ENCODE measurements around the gene CCDC142. TPM values are rescaled to one million over a fixed set of nuclear protein-coding genes. Genes with fewer than 3 reads are reported as not detected.
A peak's percentile ranks its signal among the peaks of the same experiment; 100 is the strongest.

The CCDC142 gene
- total and polyA plus RNA-seq, 9 of the 15 experiments (the other 6 are each of a cell fraction or from before 2014, with no cell fraction given) = 0.55 to 11.7 (median 7.2) TPM

DNA sequence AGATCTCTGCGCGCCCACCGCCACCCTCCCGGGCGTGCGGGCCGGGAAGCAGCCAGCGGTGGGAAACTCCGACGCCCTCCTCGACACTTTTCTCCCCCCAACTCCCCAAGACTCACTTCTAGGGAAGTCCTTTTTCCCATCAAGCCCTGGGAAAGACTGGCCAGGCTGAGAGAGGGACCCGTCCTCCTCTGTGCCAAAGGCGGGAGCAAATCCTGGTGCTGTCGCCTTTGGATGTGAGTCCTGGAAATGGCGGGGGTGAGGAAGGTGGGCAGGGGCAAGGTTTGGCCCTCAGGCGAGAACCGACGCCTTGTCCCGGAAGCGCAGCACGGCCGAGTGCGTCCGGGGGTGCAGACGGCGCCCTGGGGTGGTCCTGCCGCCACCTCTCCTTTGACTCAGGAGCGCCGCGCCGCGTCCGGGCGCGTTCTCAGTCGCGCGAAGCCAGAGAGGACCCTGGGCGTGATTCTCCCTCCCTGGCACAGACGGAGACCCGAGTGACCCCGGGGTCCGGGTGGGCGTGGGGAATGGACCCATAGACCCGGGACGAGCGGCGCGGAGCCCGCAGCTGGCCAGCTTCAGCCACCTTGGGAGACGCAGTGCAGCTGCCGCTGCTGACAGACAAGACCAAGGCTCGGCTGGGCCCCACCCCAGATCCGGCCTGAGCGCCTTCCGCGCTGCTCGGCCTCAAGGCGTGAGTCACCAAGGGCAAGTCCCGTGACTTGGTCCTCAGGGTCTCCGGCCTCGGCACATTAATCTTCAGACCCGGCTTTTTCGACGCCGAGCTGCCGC is 20.1 kb upstream of the CCDC142 start (continued):
- TF ChIP-seq RBM39 (optimal IDR thresholded peaks at IDR 0.05; ENCODE audit: low read depth, low read length) = no peak
- TF ChIP-seq BRCA1 (IDR thresholded peaks at IDR 0.05) = no peak
- TF ChIP-seq BRCA1 (CRISPR knock-in tag; IDR thresholded peaks at IDR 0.05) = no peak
- TF ChIP-seq, protein P1, sequence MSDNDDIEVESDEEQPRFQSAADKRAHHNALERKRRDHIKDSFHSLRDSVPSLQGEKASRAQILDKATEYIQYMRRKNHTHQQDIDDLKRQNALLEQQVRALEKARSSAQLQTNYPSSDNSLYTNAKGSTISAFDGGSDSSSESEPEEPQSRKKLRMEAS (CRISPR knock-in tag; IDR thresholded peaks at IDR 0.05) = no peak
- no peak for TF ChIP-seq TEAD4 (IDR thresholded peaks at IDR 0.05; ENCODE audit: low read length)
- TF ChIP-seq TEAD4 (CRISPR knock-in tag; IDR thresholded peaks at IDR 0.05; ENCODE audit: borderline replicate concordance) = no peak
- no peak for TF ChIP-seq TCF7 (IDR thresholded peaks at IDR 0.05; ENCODE audit: borderline replicate concordance)
- no peak for TF ChIP-seq NCOA4 (IDR thresholded peaks at IDR 0.05; ENCODE audit: partially characterized antibody)
- TF ChIP-seq RBM15 (IDR thresholded peaks at IDR 0.05; ENCODE audit: insufficient read depth, low read length) = no peak
- TF ChIP-seq, protein P2, sequence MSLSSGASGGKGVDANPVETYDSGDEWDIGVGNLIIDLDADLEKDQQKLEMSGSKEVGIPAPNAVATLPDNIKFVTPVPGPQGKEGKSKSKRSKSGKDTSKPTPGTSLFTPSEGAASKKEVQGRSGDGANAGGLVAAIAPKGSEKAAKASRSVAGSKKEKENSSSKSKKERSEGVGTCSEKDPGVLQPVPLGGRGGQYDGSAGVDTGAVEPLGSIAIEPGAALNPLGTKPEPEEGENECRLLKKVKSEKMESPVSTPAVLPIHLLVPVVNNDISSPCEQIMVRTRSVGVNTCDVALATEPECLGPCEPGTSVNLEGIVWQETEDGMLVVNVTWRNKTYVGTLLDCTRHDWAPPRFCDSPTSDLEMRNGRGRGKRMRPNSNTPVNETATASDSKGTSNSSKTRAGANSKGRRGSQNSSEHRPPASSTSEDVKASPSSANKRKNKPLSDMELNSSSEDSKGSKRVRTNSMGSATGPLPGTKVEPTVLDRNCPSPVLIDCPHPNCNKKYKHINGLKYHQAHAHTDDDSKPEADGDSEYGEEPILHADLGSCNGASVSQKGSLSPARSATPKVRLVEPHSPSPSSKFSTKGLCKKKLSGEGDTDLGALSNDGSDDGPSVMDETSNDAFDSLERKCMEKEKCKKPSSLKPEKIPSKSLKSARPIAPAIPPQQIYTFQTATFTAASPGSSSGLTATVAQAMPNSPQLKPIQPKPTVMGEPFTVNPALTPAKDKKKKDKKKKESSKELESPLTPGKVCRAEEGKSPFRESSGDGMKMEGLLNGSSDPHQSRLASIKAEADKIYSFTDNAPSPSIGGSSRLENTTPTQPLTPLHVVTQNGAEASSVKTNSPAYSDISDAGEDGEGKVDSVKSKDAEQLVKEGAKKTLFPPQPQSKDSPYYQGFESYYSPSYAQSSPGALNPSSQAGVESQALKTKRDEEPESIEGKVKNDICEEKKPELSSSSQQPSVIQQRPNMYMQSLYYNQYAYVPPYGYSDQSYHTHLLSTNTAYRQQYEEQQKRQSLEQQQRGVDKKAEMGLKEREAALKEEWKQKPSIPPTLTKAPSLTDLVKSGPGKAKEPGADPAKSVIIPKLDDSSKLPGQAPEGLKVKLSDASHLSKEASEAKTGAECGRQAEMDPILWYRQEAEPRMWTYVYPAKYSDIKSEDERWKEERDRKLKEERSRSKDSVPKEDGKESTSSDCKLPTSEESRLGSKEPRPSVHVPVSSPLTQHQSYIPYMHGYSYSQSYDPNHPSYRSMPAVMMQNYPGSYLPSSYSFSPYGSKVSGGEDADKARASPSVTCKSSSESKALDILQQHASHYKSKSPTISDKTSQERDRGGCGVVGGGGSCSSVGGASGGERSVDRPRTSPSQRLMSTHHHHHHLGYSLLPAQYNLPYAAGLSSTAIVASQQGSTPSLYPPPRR (CRISPR knock-in tag; IDR thresholded peaks at IDR 0.05; ENCODE audit: borderline replicate concordance) = peak; percentile 36; the same call in 1 of the 2 replicates
- TF ChIP-seq, protein P3, sequence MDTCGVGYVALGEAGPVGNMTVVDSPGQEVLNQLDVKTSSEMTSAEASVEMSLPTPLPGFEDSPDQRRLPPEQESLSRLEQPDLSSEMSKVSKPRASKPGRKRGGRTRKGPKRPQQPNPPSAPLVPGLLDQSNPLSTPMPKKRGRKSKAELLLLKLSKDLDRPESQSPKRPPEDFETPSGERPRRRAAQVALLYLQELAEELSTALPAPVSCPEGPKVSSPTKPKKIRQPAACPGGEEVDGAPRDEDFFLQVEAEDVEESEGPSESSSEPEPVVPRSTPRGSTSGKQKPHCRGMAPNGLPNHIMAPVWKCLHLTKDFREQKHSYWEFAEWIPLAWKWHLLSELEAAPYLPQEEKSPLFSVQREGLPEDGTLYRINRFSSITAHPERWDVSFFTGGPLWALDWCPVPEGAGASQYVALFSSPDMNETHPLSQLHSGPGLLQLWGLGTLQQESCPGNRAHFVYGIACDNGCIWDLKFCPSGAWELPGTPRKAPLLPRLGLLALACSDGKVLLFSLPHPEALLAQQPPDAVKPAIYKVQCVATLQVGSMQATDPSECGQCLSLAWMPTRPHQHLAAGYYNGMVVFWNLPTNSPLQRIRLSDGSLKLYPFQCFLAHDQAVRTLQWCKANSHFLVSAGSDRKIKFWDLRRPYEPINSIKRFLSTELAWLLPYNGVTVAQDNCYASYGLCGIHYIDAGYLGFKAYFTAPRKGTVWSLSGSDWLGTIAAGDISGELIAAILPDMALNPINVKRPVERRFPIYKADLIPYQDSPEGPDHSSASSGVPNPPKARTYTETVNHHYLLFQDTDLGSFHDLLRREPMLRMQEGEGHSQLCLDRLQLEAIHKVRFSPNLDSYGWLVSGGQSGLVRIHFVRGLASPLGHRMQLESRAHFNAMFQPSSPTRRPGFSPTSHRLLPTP (IDR thresholded peaks at IDR 0.05; ENCODE audit: borderline replicate concordance, extremely low read depth, insufficient read length) = no peak
- 0 out of 4 replicates have a peak, but pooled peaks of 1 of the 2 experiments have one; percentile 39 for TF ChIP-seq SRF (CRISPR knock-in tag; IDR thresholded peaks at IDR 0.05)
- TF ChIP-seq ZNF75A (CRISPR knock-in tag; IDR thresholded peaks at IDR 0.05) = no peak
- TF ChIP-seq, protein P4, sequence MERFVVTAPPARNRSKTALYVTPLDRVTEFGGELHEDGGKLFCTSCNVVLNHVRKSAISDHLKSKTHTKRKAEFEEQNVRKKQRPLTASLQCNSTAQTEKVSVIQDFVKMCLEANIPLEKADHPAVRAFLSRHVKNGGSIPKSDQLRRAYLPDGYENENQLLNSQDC (CRISPR knock-in tag; IDR thresholded peaks at IDR 0.05) = no peak
- TF ChIP-seq DIDO1 (tag; IDR thresholded peaks at IDR 0.05; ENCODE audit: low read depth) = no peak
- no peak for TF ChIP-seq ZNF77 (CRISPR knock-in tag; IDR thresholded peaks at IDR 0.05)
- TF ChIP-seq SP1 (CRISPR knock-in tag; IDR thresholded peaks at IDR 0.05) = peak; percentile 73
- no peak for TF ChIP-seq ZZZ3 (IDR thresholded peaks at IDR 0.05)
- no peak for TF ChIP-seq U2AF1 (optimal IDR thresholded peaks at IDR 0.05; ENCODE audit: low read depth, low read length)
- TF ChIP-seq MAZ (CRISPR knock-in tag; conservative IDR thresholded peaks at IDR 0.05 in 1 of 2, IDR thresholded peaks at IDR 0.05 in 1 of 2) = peak in 1 of 2 experiments; percentile 46; a peak in 3 of 4 replicates

Measured in K562 (cell line).